Activated CD4-positive, alpha-beta T cell treated with anti-CD3 and anti-CD28 coated beads, Interleukin-2, amount 50 U/mL, for 1 hour (primary cell): Measurements from ENCODE around the gene ZNF468.
A peak's percentile ranks its signal among the peaks of the same experiment; 100 is the strongest.
"Not testable (repeated sequence)": the region's sequence is repeated elsewhere in the genome, so short reads cannot be mapped to it uniquely, and the experiment has no call there.

Experiments used
- DNase-seq: peaks from one replicate; pipeline ENCODE4 v3.0.0-alpha.2; 2020

The ZNF468 gene

GRCh38 chr19:52857378-52858191 is at the start of gene ZNF468:
Gene ZNF468, minus strand, starts transcription at chr19:52857619. Its CDS starts 3,347 bp downstream, at chr19:52854272.
- DNase-seq: peak; percentile 65

GRCh38 chr19:52904052-52904780 is 46.8 kb upstream of the ZNF468 start:
- DNase-seq: not testable (repeated sequence)

GRCh38 chr19:52901842-52902241 is 44.4 kb upstream of the ZNF468 start:
- no peak for DNase-seq

GRCh38 chr19:52898596-52898995 is 41.2 kb upstream of the ZNF468 start:
- not testable (repeated sequence) for DNase-seq

- DNase-seq: no peak
Observed at GRCh38 chr19:52898101-52898500, 40.7 kb upstream of the ZNF468 start.

GRCh38 chr19:52897138-52897935 is 39.9 kb upstream of the ZNF468 start, which contains the start of gene ZNF320:
Gene ZNF320, minus strand, starts transcription at chr19:52897635. Its CDS starts 7,380 bp downstream, at chr19:52890255.
- DNase-seq: peak; percentile 84

GRCh38 chr19:52896431-52897137 is 39.2 kb upstream of the ZNF468 start:
- no peak for DNase-seq

GRCh38 chr19:52891336-52891735 is 33.9 kb upstream of the ZNF468 start:
- no peak for DNase-seq

GRCh38 chr19:52889931-52890330 is 32.5 kb upstream of the ZNF468 start:
- no peak for DNase-seq

- DNase-seq: no peak
Observed at GRCh38 chr19:52889076-52889475, 31.7 kb upstream of the ZNF468 start.

- no peak for DNase-seq
Observed at GRCh38 chr19:52880895-52881389, 23.5 kb upstream of the ZNF468 start.

- DNase-seq: not testable (repeated sequence)
Observed at GRCh38 chr19:52872996-52873395, 15.6 kb upstream of the ZNF468 start.

- DNase-seq: no peak
Observed at GRCh38 chr19:52871466-52871865, 14.0 kb upstream of the ZNF468 start.

- DNase-seq: not testable (repeated sequence)
Observed at GRCh38 chr19:52868031-52868430, 10.6 kb upstream of the ZNF468 start.

- DNase-seq: not testable (repeated sequence)
Observed at GRCh38 chr19:52856540-52857377, 660 bp downstream of the ZNF468 start.

GRCh38 chr19:52847352-52847751 is 10.1 kb downstream of the ZNF468 start:
- DNase-seq: not testable (repeated sequence)

- not testable (repeated sequence) for DNase-seq
Observed at GRCh38 chr19:52840825-52841465, 16.5 kb downstream of the ZNF468 start.

GRCh38 chr19:52834289-52834688 is 23.1 kb downstream of the ZNF468 start:
- DNase-seq: not testable (repeated sequence)

- not testable (repeated sequence) for DNase-seq
Observed at GRCh38 chr19:52833541-52833940, 23.9 kb downstream of the ZNF468 start.

- DNase-seq: not testable (repeated sequence)
Observed at GRCh38 chr19:52829866-52830265, 27.6 kb downstream of the ZNF468 start.

- no peak for DNase-seq
Observed at GRCh38 chr19:52825765-52826164, 31.7 kb downstream of the ZNF468 start.
